HL-60 (cell line): ENCODE measurements around the gene NUP98.

ENCODE experiments used
- CTCF ChIP-seq: IDR thresholded peaks from one replicate; pipeline ENCODE4 v1.5.1; 2011; ENCODE audit warnings: low read length, control low read depth, inconsistent platforms; ENCODE audit not compliant: insufficient read depth
- POLR2AphosphoS5 ChIP-seq: IDR thresholded peaks from 2 replicates; pipeline ENCODE4 v1.6.1; 2012; ENCODE audit warnings: low read depth
- REST ChIP-seq: IDR thresholded peaks from 2 replicates; pipeline ENCODE4 v1.6.1; 2012; ENCODE audit warnings: low read depth; ENCODE audit not compliant: insufficient replicate concordance

GRCh38 chr11:3686751-3687150 lies 110.6 kb downstream of the NUP98 start:
- TF ChIP-seq CTCF (no peak), REST (no peak), POLR2AphosphoS5 (no peak)
